K562 (cell line): Measurements from ENCODE around the gene DOK3. TPM values are rescaled to one million over a fixed set of nuclear protein-coding genes. Genes with fewer than 3 reads are reported as not detected.
A peak's percentile ranks its signal among the peaks of the same experiment; 100 is the strongest.

Source experiments
- ARID2 ChIP-seq: fragments of 450-650 bp; IDR thresholded peaks from 2 replicates; pipeline ENCODE4 v1.6.1; 2017; ENCODE audit warnings: antibody characterized with exemption, mild to moderate bottlenecking
- CBX2 ChIP-seq: fragments of 200-600 bp; sonication (generic); IDR thresholded peaks from one replicate; pipeline ENCODE4 v1.6.1; 2012; ENCODE audit warnings: mild to moderate bottlenecking, low read length, inconsistent platforms; ENCODE audit not compliant: insufficient read depth, poor library complexity, severe bottlenecking
- CEBPB ChIP-seq: fragments of 450-650 bp; IDR thresholded peaks from 2 replicates; pipeline ENCODE4 v1.6.1; 2016; ENCODE audit warnings: missing genetic modification characterization, missing compliant biosample characterization
- COPS2 ChIP-seq: fragments of 450-650 bp; conservative IDR thresholded peaks from 2 replicates; pipeline ENCODE4 v1.6.1; 2016; ENCODE audit warnings: mild to moderate bottlenecking, moderate library complexity
- CXXC5 ChIP-seq: fragments of 250-450 bp; sonication (Bioruptor Pico); IDR thresholded peaks from 2 replicates; pipeline ENCODE4 v1.8.0; 2022; ENCODE audit warnings: inconsistent platforms, mild to moderate bottlenecking, moderate library complexity
- HNRNPK ChIP-seq: fragments of 200-400 bp; formaldehyde crosslinking; IDR thresholded peaks from one replicate; pipeline ENCODE4 v1.6.1; 2018; ENCODE audit warnings: mild to moderate bottlenecking, low read depth, low read length; ENCODE audit not compliant: poor library complexity, severe bottlenecking
- HNRNPL ChIP-seq: fragments of 200-400 bp; formaldehyde crosslinking; IDR thresholded peaks from 2 replicates; pipeline ENCODE4 v1.6.1; 2017; ENCODE audit warnings: low read depth, mild to moderate bottlenecking, low read length
- MEIS2 ChIP-seq: fragments of 450-650 bp; IDR thresholded peaks from 2 replicates; pipeline ENCODE4 v1.6.1; 2014; ENCODE audit warnings: mild to moderate bottlenecking; ENCODE audit not compliant: partially characterized antibody
- NFXL1 ChIP-seq: fragments of 450-650 bp; formaldehyde crosslinking; IDR thresholded peaks from 2 replicates; pipeline ENCODE4 v1.4.0; 2021; ENCODE audit warnings: mild to moderate bottlenecking
- PTRF ChIP-seq: fragments of 450-650 bp; IDR thresholded peaks from 2 replicates; pipeline ENCODE4 v1.6.1; 2016; ENCODE audit warnings: mild to moderate bottlenecking, missing genetic modification characterization, missing compliant biosample characterization
- SIN3A ChIP-seq, 2 experiments: fragments of 150-350 bp in 1 of 2; IDR thresholded peaks; 2 replicates each; pipeline ENCODE4 v1.6.1; 2011 to 2016; ENCODE audit warnings: borderline replicate concordance in 2 of 2, low read depth in 2 of 2, low read length in 2 of 2, mild to moderate bottlenecking in 2 of 2, moderate library complexity in 2 of 2; ENCODE audit not compliant: control insufficient read depth in 1 of 2
- SMAD4 ChIP-seq: fragments of 250-450 bp; sonication (Bioruptor Pico); conservative IDR thresholded peaks from 2 replicates; pipeline ENCODE4 v1.8.0; 2021; ENCODE audit warnings: inconsistent platforms, mild to moderate bottlenecking, moderate library complexity
- SP1 ChIP-seq: sonication (generic); formaldehyde crosslinking; IDR thresholded peaks from 2 replicates; pipeline ENCODE4 v1.8.1; 2022; ENCODE audit warnings: mild to moderate bottlenecking, missing genetic modification reagents
- ZNF644 ChIP-seq: fragments of 200-800 bp; sonication (Bioruptor generic); IDR thresholded peaks from 2 replicates; pipeline ENCODE4 v1.6.1; 2016; ENCODE audit warnings: low read depth, missing genetic modification characterization, missing compliant biosample characterization
- ZNF830 ChIP-seq: fragments of 250-450 bp; sonication (Bioruptor Pico); IDR thresholded peaks from 2 replicates; pipeline ENCODE4 v1.5.0; 2021; ENCODE audit warnings: mild to moderate bottlenecking
- polyA plus RNA-seq, 8 experiments: library from polyadenylated mRNA; depleted of rRNA in 4 of 8; stranded (reverse) in 5 of 8; unstranded in 3 of 8; fragments of >200 nt; fragmentation: Nextera tagmentation in 2 of 8; fragmentation: Illumina TruSeq in 1 of 8; extraction: Ambion mirVana in 2 of 8; extraction: Trizol in 1 of 8; gene quantifications; 2 replicates each; pipeline versions ENCODE4 v1.2.1 to v1.2.3, GENCODE V29; 2011 to 2014; ENCODE audit warnings: inconsistent platforms in 1 of 8, missing spikeins in 1 of 8
- total RNA-seq, 7 experiments: library from RNA; depleted of rRNA in 6 of 7; stranded (reverse); fragments of >200 nt in 6 of 7; fragmentation: Illumina TruSeq in 2 of 7; extraction: Trizol in 2 of 7; gene quantifications; 2 replicates each; pipeline versions ENCODE4 v1.2.1 to v1.2.3, GENCODE V29; 2011 to 2021; ENCODE audit warnings: low replicate concordance in 1 of 7
- TF ChIP-seq, protein P1 (sequence below): sonication (generic); formaldehyde crosslinking; IDR thresholded peaks from 2 replicates; pipeline ENCODE4 v1.9.0; 2022; ENCODE audit warnings: mild to moderate bottlenecking, missing genetic modification reagents
- TF ChIP-seq, protein P2 (sequence below), 2 experiments: fragments of 450-650 bp; conservative IDR thresholded peaks; 2 replicates each; pipeline ENCODE4 v1.6.1; 2017; ENCODE audit warnings: mild to moderate bottlenecking in 2 of 2, moderate library complexity in 2 of 2
- TF ChIP-seq, protein P3 (sequence below): sonication (generic); formaldehyde crosslinking; IDR thresholded peaks from 2 replicates; pipeline ENCODE4 v1.8.0; 2023; ENCODE audit warnings: missing genetic modification reagents, mild to moderate bottlenecking, borderline replicate concordance
- TF ChIP-seq, protein P4 (sequence below), 2 experiments: fragments of 450-650 bp in 1 of 2; sonication (generic) in 1 of 2; formaldehyde crosslinking in 1 of 2; IDR thresholded peaks in 1 of 2; conservative IDR thresholded peaks in 1 of 2; 2 replicates each; pipeline versions ENCODE4 v1.6.1 to v1.8.1; 2016 to 2023; ENCODE audit warnings: mild to moderate bottlenecking in 2 of 2, moderate library complexity in 2 of 2, inconsistent platforms in 1 of 2, missing genetic modification reagents in 1 of 2

Gene DOK3
- total and polyA plus RNA-seq, 9 of the 15 experiments (the other 6 are each of a cell fraction or from before 2014, with no cell fraction given) = 1.3 to 23.0 (median 8.0) TPM

DNA sequence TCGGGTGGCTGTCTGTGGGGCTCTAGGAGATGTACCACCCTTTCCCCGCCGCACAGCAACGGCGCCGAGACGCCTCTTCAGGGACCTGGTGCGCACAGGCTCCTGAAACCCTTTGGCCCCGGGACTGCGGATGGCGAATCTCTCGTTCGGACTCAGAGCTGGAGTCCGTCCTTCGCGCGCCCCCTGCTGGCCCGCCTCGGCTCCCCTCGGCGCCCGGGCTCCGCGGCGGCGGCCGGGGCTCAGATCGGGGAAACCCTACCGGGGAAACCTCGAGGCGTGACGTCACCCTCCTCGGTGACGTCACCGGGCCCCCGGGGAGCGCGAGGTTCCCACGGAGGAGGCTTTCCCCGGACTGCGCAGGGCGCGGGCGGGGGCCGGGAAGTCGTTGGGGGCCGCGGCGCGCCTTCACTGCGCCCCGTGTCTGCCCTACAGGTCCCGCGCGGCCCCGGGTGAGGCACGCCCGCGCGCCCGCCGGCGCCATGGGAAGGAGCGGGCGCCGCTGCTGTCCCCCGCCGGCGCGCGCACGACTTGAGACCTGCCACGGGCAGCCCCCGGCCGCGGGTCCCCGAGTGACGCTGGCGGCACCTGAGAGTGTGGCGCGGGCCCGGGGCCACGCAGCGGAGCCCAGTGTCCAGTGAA lies 55.1 kb downstream of the DOK3 start (continued):
- peak; percentile 58 to 90; a peak in 2 of 4 replicates for TF ChIP-seq SIN3A (IDR thresholded peaks at IDR 0.05; ENCODE audit: borderline replicate concordance in 2 of 2, control insufficient read depth in 1 of 2, low read depth in 2 of 2, low read length in 2 of 2)
- TF ChIP-seq, protein P1, sequence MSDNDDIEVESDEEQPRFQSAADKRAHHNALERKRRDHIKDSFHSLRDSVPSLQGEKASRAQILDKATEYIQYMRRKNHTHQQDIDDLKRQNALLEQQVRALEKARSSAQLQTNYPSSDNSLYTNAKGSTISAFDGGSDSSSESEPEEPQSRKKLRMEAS = no peak
- no peak for TF ChIP-seq MEIS2
- no peak for TF ChIP-seq HNRNPK
- no peak for TF ChIP-seq NFXL1 (CRISPR knock-in tag)
- TF ChIP-seq, protein P2, sequence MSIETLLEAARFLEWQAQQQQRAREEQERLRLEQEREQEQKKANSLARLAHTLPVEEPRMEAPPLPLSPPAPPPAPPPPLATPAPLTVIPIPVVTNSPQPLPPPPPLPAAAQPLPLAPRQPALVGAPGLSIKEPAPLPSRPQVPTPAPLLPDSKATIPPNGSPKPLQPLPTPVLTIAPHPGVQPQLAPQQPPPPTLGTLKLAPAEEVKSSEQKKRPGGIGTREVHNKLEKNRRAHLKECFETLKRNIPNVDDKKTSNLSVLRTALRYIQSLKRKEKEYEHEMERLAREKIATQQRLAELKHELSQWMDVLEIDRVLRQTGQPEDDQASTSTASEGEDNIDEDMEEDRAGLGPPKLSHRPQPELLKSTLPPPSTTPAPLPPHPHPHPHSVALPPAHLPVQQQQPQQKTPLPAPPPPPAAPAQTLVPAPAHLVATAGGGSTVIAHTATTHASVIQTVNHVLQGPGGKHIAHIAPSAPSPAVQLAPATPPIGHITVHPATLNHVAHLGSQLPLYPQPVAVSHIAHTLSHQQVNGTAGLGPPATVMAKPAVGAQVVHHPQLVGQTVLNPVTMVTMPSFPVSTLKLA (conservative IDR thresholded peaks at IDR 0.05) = peak in 1 of 2 experiments; percentile 48; a peak in 1 of 4 replicates
- TF ChIP-seq COPS2 = no peak
- peak; percentile 38; the same call in 1 of the 2 replicates for TF ChIP-seq CXXC5 (CRISPR knock-in tag)
- peak; percentile 82 for TF ChIP-seq SMAD4
- TF ChIP-seq ZNF830 (CRISPR knock-in tag) = no peak
- TF ChIP-seq CBX2 = no peak
- no peak for TF ChIP-seq HNRNPL
- peak; percentile 46; the same call in 1 of the 2 replicates for TF ChIP-seq SP1 (CRISPR knock-in tag)
- no peak for TF ChIP-seq PTRF
- TF ChIP-seq, protein P3, sequence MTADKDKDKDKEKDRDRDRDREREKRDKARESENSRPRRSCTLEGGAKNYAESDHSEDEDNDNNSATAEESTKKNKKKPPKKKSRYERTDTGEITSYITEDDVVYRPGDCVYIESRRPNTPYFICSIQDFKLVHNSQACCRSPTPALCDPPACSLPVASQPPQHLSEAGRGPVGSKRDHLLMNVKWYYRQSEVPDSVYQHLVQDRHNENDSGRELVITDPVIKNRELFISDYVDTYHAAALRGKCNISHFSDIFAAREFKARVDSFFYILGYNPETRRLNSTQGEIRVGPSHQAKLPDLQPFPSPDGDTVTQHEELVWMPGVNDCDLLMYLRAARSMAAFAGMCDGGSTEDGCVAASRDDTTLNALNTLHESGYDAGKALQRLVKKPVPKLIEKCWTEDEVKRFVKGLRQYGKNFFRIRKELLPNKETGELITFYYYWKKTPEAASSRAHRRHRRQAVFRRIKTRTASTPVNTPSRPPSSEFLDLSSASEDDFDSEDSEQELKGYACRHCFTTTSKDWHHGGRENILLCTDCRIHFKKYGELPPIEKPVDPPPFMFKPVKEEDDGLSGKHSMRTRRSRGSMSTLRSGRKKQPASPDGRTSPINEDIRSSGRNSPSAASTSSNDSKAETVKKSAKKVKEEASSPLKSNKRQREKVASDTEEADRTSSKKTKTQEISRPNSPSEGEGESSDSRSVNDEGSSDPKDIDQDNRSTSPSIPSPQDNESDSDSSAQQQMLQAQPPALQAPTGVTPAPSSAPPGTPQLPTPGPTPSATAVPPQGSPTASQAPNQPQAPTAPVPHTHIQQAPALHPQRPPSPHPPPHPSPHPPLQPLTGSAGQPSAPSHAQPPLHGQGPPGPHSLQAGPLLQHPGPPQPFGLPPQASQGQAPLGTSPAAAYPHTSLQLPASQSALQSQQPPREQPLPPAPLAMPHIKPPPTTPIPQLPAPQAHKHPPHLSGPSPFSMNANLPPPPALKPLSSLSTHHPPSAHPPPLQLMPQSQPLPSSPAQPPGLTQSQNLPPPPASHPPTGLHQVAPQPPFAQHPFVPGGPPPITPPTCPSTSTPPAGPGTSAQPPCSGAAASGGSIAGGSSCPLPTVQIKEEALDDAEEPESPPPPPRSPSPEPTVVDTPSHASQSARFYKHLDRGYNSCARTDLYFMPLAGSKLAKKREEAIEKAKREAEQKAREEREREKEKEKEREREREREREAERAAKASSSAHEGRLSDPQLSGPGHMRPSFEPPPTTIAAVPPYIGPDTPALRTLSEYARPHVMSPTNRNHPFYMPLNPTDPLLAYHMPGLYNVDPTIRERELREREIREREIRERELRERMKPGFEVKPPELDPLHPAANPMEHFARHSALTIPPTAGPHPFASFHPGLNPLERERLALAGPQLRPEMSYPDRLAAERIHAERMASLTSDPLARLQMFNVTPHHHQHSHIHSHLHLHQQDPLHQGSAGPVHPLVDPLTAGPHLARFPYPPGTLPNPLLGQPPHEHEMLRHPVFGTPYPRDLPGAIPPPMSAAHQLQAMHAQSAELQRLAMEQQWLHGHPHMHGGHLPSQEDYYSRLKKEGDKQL = no peak
- TF ChIP-seq, protein P4, sequence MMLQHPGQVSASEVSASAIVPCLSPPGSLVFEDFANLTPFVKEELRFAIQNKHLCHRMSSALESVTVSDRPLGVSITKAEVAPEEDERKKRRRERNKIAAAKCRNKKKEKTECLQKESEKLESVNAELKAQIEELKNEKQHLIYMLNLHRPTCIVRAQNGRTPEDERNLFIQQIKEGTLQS (IDR thresholded peaks at IDR 0.05) = peak; percentile 99
- TF ChIP-seq, protein P4 (CRISPR knock-in tag; conservative IDR thresholded peaks at IDR 0.05) = peak; percentile 93
- TF ChIP-seq ZNF644 (tag) = no peak
- TF ChIP-seq ARID2 = peak; percentile 86
- TF ChIP-seq CEBPB (tag) = no peak
